Hematopoietic multipotent progenitor cell treated with erythropoietin and hydrocortisone succinate and interleukin-3 and kit ligand, for 4 days (in vitro differentiated cells): Measurements from ENCODE around the gene ZNF568.

Experiments
- DNase-seq: peaks from one replicate; pipeline ENCODE4 v3.0.0-alpha.2; 2015

The ZNF568 gene

GRCh38 chr19:36915992-36916830 is at the start of gene ZNF568, which contains the start of gene ZNF829:
ZNF568 (plus strand) TSS chr19:36916332; CDS start chr19:36922771, 6,439 bp downstream.
ZNF829 (minus strand) TSS chr19:36916291; CDS start chr19:36915167, 1,124 bp downstream.
- DNase-seq: peak; percentile 97

- DNase-seq: peak; percentile 18
These were observed 38.9 kb upstream of the ZNF568 start for GRCh38 chr19:36876993-36877938.

- DNase-seq: peak; percentile 8
These were observed 24.3 kb upstream of the ZNF568 start for GRCh38 chr19:36891768-36892357.

GRCh38 chr19:36894849-36895383 is 21.2 kb upstream of the ZNF568 start:
- DNase-seq: no peak

GRCh38 chr19:36898422-36898821 is 17.7 kb upstream of the ZNF568 start:
- DNase-seq: no peak

DNA sequence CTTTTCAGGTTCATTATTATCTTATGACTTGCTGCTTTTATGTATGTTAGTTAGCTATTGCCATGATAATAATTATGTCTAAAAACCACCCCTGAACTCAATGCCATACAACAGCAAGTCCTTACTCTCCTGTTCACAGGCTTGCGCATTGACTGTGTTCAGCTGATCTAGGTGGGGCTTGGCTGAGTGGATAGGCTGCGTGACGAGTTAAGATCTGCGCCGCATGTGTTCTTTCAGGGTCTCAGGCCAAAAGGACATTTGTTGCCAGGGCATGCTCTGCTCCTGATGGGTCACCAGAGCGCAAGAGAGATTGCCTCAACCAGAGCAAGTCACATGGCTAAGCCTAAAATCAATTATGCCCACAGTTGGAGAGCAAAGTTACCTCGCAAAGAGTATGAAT is 859 bp downstream of the ZNF568 start:
- peak; percentile 26 for DNase-seq

- DNase-seq: no peak
These were observed 2.0 kb downstream of the ZNF568 start for GRCh38 chr19:36918090-36918489.

DNA sequence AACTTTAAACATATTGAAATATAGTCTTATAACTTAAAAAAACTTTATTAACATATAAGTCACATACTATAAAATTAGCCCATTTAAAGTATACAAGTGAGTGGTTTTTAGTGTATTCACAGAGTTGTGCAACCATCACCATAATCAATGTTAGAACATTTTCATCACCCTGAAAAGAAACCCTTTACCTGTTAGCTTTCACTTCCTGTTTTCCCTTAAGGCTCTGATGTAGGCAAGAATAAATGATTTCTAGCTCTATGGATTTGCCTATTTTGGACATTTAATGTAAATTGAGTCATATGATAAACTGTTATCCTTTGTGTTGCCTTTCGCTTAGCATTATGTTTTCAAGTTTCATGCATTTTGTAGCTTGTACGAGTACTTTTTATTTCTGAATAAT is 15.6 kb downstream of the ZNF568 start:
- no peak for DNase-seq

DNA sequence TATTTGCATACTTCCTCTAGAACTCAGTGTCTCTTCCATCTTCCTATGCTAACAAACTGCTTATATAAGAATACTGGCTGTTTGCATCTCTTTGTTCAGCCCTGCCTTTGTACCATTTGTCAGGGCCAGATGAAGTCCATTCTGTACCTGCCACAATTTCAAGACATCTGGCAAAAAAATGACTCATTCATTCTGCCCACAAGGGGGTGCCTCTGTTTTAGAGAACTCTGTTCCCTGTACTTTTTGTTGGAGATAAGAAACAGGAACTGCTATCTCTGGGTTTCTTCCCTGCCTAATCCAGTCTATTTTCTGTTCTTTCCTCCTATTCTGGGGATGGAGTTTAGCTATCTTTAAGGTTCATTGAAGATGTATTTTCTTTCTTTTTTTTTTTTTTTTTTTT is 23.0 kb downstream of the ZNF568 start:
- DNase-seq: peak; percentile 7

DNA sequence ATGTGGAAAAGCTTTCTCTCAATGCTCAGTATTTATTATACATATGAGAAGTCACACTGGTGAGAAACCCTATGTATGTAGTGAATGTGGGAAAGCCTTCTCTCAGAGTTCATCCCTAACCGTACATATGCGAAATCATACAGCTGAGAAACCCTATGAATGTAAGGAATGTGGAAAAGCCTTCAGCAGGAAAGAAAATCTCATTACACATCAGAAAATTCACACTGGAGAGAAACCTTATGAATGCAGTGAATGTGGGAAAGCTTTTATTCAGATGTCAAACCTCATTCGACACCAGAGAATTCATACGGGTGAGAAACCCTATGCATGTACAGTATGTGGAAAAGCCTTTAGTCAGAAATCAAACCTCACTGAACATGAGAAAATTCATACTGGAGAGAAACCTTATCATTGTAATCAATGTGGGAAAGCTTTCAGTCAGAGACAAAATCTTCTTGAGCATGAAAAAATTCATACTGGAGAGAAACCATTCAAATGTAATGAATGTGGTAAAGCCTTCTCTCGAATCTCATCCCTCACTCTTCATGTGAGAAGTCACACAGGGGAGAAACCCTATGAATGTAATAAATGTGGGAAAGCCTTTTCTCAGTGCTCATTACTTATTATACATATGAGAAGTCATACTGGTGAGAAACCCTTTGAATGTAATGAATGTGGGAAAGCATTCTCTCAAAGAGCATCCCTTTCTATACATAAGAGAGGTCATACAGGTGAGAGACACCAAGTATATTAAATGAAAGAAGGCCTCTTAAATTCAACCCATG is 34.4 kb downstream of the ZNF568 start:
- DNase-seq: no peak

DNA sequence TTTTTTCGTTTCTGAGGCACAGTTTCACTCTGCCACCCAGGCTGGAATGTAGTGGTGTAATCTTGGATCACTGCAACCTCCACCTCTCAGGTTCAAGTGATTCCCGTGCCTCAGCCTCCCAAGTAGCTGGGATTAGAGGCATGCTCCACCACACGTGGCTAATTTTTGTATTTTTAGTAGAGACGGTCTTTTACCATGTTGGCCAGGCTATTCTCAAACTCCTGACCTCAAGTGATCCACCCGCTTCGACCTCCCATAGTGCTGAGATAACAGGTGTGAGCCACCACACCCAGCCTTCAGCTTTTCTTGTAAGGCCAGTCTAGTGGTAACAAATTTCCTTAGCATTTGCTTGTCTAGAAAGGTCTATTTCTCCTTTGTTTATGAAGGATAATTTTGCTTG is 46.2 kb downstream of the ZNF568 start:
- no peak for DNase-seq

- DNase-seq: no peak
These were observed 47.1 kb downstream of the ZNF568 start for GRCh38 chr19:36963280-36963679.

DNA sequence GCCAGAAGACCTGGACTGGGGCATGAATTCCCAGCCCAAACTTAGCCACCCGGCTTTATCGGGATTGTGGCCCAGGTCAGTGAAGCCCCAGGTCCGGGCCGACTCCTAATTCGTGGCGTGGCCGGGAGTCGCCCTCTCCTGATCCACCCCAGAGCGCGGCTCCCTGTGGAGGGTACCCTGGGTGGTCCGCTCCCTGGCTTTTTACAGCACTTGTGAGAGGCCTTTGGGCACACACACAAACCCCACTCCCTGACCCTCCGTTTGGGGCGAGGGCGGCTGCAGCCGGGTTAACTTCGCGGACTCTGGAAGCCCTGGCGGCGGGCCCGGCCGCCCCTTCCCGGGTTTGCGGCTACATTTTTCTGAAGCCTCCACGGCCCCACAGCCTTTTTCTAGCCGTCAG is 56.4 kb downstream of the ZNF568 start:
- DNase-seq: no peak

- peak; percentile 88 for DNase-seq
These were observed 57.1 kb downstream of the ZNF568 start for GRCh38 chr19:36973021-36973843.

- DNase-seq: no peak
These were observed 57.7 kb downstream of the ZNF568 start for GRCh38 chr19:36973844-36974195.

DNA sequence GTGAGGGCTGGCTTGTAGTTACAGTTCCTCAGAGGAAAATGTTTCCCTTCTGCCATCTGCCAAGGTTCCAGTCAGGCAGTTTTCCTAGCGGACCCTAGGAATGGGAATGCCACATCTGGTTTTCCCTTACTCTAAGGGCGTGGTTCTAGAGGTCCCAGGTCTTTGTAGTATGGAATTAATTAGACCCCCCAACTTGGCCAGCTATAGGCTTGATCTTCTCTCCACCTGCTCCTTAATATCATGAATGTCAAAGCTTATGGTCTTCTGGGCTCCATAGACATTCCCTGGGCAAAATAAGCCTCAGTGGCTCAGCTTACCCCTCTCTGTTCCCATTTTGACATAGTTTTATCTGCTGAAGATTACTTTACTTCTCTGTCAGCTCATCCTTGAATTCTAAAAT is 70.0 kb downstream of the ZNF568 start:
- no peak for DNase-seq

GRCh38 chr19:36986601-36987000 is 70.5 kb downstream of the ZNF568 start:
- DNase-seq: no peak

- no peak for DNase-seq
These were observed 71.0 kb downstream of the ZNF568 start for GRCh38 chr19:36987091-36987490.

- DNase-seq: no peak
These were observed 81.2 kb downstream of the ZNF568 start for GRCh38 chr19:36997152-36997842.

DNA sequence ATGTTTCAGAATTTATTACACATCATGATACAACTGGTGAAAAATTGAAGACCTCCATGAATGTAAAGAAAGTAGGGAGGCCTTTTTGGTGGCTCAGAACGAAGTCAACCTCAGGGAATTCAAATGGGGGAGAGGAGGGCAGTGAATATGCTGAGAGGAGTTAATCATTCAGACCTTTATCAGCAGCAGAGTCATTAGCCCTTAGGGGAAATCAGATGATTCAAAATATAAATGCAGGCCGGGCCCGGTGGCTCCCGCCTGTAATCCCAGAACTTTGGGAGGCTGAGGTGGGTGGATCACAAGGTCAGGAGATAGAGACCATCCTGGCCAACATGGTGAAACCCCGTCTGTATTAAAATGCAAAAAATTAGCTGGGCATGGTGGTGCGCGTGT is 81.7 kb downstream of the ZNF568 start:
- DNase-seq: no peak

DNA sequence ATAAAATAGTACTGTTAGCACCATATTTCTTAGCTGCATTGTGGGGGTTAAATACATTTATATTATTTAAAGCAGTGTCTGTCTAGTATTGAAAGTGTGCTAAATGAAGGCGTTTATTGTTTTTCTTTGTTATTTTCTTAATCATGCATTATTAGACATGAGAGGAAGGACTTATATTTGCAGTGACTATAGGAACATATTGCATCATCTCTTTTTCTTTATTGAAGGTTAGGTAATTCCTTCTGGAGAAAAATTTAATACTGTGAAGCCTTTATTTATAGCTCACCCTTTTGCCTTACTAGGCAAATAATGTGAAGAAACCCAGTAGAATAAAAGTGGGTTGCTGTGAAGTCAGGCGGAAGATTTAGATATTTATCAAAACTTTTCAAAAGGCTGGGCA is 83.2 kb downstream of the ZNF568 start:
- no peak for DNase-seq
